GM18526 (cell line): ENCODE measurements around the gene ZMYND8.

Experiments
- POLR2A ChIP-seq: IDR thresholded peaks from 3 replicates; pipeline ENCODE4 v1.6.1; 2011; ENCODE audit not compliant: insufficient read length; ENCODE audit errors: extremely low read depth

Gene ZMYND8

DNA sequence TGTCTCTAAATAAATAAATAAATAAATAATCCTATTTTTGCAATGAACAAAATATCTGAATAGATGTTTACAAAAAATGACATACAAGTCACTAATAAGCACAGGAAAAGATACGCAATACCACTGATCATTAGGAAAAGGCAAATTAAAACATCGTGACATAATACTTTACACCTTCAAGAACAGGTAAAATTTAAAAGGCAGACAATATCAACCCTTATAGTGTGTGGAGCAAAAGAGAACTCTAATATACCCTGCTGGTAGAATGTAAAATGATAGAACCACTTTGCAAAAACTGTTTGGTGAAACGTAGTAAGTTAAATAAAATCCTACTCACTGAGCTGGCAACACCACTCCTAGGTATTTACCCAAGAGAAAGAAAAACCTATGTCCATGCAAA is 67.4 kb downstream of the ZMYND8 start:
- no peak for TF ChIP-seq POLR2A

DNA sequence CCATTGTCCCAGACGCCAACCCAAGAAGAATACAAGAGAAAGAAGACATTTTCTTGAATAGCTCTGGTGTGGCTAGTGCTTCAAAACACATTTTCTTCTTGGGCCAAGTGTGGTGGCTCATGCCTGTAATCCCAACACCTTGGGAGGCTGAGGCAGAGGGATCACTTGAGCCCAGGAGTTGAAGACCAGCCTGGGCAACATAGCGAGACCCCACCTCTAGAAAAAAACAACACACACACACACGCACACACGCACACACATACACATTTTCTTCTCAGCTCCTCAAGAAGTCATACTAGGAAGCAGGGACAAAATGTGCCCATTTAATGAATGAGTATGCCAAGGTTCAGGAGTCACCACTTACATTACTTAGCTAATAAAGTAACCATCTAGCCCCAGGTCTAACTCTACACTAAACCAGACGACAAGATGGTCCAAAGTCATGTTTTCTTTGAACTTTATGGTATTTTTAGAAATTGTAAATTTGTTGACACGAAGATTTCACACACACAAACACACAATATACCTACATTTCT is 68.8 kb downstream of the ZMYND8 start:
- TF ChIP-seq POLR2A = no peak

DNA sequence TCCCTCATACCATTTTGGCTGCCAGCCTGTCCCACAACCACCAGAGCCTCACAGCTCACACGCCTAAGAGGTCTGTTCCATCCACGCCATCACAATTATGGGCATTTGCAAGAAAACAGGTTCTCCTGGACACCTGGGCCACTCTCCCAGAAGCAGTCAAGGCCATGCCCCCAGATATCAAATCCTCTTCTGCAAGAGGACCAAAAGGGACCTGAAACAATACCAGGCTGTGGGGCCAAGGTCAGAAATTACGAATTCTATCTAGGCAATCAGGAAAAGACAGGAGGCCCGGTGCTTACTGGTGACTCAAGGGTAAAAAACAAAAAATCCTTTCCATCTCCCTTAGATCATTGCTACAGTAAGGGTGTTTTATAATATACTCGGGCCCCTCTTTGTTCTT is 69.8 kb downstream of the ZMYND8 start:
- TF ChIP-seq POLR2A = no peak

DNA sequence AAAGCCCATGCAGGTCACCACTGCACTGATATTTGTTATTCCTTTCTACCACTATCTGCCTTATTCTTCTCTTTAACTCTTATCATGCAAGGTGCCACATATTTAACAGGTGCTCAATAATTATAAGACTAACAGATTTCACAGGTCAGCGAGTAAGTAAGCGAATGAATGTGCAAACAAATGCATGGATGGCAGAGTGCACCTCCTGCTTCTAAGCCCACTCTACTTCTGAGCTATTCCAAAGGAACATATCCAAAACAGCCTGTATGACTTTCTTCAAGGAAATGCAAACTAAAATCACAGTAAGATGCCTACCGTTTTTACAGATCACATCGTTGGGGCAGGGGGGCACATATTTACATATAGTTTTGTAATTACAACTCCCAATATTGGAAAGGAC is 71.3 kb downstream of the ZMYND8 start:
- no peak for TF ChIP-seq POLR2A

DNA sequence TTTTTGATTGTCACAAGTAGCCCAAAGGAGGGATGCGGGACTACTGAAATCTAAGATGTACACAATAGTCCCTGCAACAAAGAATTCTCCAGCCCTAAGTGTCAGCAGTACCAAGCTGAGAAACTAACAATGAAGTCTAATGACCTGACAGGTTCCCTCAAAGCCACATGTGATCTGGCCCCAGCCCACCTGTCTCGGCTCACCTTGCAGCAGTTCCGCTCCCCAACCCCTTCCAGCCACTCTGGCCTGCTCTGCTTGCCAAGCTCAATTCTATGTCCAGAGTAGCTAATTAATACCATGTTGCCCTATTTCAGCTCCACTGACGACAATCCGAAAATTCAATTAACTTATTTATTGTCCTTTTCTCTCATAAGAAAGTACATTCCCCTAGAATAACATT is 72.1 kb downstream of the ZMYND8 start:
- no peak for TF ChIP-seq POLR2A

DNA sequence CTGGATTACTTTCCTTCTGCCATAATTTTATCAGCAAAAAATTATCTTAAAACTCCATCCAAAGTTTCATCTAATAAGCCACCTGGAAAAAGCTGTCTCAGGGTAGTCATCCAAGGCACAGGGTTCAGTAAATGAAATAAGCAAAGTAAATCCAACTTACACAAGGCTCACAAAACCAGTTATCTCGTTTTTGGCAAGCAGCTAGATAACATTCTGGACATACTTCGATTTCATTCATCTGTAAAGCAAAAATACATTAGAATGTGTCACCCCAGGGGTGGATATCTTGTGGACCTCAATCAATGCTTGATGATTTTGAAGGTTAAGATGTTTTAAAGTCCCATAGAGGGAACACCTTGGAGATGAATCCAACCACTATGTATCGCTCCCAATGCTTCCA is 73.1 kb downstream of the ZMYND8 start:
- TF ChIP-seq POLR2A = no peak

DNA sequence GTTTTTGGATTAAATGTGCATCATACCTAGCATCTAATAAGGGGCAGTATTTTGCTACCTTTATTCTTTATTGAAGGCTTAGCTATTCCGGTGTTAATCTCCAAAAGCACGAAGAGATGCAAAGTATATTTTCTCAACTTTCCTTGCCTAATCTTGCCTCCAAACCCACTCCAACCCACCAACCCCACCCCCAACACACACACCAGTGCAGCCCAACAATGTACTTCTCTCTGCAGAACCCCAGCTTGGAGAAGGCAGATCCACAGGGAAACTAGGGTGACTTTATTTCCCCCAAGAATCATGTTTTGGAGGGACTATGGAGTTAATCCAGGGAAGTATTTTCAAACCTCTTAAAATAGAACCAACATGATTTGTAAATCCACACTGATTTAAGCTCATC is 73.6 kb downstream of the ZMYND8 start:
- TF ChIP-seq POLR2A = no peak

DNA sequence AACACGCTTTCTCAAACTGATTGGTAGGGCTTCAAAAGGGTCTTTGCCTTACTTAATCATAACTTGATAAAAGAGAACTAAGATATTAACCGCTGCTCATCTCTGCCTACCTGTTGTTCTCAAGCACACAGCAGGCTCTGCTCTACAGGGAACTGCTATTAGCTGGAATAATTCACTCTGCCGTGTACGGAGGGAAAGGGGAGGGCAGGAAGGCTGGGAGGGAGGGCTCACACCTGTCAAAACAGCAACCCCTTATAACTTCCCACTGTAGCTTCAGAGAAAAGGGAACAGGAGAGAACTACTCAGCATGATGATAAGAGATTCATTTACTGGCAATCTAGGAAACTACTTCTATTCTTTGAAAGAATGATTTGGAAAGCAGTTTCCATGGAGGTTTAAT is 75.1 kb downstream of the ZMYND8 start:
- no peak for TF ChIP-seq POLR2A

DNA sequence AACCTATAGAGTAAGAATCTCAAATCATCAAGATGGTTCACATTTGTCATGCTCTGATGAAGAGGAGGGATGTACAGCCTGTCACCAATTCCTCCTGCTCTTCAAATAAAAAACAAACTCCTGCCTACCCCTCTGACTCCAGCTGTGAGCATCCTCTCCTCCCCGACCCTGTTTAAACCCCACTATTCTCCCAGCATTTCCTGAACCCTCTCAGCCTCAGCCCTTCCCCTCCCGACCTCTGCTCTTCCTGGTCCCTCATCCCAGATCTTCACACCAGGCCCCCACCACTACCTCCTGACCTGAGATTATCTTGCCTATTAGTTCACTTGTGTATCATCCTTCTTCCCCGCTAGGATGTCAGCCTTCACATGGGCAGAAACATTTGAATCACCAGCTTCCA is 75.8 kb downstream of the ZMYND8 start:
- no peak for TF ChIP-seq POLR2A

DNA sequence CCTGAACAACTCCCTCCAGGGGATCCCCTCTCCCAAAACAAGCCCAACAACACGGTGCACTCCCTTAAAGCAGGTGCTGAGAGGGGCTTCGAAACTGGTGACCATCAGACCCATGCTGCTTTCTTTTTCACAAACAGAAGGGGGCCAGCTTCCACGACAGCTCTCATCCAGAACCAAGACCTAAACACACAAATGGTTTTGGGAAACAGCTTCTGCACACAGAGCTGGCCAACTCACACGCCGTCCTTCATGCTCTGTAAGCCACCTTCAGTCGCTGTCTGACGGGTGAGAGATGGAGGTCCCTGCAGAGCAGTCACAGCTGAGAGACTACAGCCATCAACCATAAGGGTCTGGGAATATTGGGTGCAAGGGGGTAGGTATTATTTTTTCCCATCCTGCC is 76.3 kb downstream of the ZMYND8 start:
- TF ChIP-seq POLR2A = no peak

DNA sequence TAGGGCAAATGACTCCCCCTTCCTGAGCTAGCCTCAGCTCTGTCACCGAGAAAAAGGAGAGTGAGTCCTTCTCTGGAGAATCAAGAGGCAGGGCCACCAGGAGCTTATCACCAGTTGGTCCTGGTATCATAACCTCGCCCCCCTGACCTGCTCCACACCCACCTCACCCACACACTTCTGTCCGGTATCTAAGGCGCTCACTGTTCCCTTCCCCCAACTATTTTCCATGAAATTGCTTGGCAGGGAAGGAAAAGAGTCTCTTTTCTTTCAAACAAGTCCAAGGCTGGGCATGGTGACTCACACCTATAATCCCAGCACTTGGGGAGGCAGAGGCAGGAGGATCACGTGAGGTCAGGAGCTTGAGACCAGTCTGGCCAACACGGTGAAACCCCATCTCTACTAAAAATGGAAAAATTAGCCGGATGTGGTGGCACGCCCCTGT is 77.6 kb downstream of the ZMYND8 start:
- TF ChIP-seq POLR2A = no peak

DNA sequence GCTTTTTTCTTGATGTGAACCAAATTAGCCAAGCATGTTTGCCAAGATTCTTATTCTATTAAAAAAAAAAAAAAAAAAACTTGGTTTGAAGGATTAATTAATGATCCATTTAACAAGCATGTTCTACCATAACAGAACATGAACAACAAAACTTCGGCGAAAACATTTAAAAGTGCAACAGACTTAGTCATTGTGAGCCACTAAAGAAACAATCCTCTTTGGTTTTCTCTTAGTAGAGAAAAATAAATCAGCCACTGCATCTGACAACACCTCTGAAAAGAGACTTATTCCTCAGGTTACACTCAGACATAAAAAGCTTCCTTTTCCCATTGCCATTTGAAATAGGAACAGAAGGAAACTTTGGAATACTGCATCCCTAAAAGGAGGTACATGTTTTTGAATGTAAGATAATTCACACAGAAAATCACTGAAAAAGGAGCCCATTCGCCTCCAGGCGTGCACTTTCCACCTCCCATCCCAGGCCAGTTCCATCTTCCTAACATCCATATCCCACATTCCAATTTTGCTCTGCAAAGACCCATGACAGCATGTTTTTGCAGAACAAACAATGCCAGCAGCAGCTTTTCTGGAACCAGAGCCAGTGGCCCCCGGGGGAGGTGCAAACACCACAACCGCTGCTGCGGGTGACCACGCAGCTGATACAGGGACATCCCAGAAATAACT is 79.5 kb downstream of the ZMYND8 start:
- no peak for TF ChIP-seq POLR2A

DNA sequence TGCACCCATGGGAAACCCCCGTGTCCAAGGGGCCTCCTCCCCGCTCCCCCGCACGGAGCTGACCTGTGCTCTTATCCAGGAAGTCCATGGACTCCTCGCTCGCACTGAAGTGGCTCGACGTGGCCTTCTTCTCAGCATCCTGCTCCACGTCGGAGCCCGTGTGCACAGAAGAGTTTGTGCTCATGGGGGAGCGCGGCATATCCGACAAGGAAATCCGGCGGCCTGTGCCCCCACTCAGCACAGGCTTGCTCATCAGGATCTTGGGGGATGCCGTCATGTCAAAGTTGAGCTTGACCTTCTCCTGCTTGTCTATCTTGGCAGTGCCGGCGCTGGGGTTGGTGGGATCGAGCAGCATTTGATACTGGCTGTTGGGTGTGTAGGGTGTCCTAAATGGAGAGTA is 80.2 kb downstream of the ZMYND8 start:
- TF ChIP-seq POLR2A = no peak

DNA sequence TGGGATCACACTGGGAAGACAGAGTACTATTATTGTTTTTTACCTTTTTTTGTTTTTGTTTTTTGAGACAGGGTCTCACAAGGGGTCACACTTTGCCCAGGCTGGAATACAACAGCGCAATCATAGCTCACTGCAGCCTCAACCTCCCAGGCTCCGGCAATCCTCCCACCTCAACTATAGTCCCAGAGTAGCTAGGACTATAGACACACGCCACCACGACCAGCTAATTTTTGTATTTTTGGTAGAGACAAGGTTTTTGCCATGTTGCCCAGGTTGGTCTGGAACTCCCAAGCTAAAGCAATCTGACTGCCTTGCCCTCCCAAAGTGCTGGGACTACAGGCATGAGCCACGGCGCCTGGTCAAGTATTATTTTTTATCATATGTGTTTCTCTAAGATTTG is 81.0 kb downstream of the ZMYND8 start:
- TF ChIP-seq POLR2A = no peak

DNA sequence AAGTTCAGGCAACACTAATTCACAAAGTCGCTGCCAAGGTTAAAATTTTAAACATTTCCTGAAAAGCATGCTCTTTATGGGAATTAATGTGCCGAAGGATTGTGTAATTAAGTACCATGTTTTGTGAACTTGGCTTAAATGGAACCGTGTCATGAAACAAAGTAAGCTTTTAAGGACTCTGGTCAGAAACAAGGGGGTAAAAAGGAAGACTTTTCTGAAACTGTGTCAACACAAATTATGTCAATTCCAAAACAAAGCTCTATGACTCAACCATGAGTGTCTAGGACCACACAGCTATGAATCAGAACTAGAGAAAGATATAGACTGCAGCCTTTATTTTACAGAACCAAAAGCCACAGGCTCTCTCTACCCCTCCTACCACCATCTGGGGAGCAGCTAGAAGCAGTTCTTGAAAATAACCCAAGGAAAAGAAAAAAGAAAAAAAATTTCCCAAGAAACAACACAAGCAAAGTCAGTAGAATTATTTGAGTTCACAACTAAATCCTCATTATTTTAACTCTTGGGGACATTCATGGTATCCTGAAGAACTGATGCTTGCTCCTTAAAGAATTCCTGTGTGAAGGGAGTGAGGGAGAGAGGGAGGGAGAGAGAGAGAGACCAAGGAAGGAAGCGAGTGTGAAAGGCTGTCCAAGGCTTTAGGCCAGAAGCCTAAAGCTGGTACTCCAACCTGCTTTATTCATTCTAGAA is 81.9 kb downstream of the ZMYND8 start:
- no peak for TF ChIP-seq POLR2A

DNA sequence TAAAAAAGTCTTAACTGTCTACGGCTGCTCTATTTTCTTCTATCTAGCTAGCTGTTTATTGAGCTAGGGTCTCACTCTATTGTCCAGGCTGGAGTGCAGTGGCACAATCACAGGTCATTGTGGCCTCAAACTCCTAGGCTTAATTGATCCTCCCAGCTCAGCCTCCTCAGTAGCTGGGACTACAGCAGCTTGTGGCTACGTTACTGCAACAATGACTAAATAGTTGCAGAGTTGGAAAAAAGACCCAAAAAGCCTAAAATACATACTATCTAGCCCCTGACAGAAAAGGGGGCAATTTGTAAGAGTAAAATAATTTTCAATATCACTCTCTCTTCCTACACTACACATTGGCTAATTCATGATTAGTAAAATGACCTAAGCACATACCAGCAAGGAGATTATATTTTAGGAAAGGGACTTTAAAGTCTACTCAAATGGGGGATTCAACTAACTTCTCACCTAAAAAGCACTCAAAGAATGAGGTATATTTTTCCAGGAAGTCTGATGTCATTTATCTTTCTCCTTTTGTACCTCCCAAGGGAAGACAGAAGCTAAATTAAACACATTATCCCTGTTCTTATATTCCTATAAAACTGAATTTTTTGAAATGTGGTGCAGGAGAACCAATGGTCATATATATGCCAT is 82.8 kb downstream of the ZMYND8 start:
- TF ChIP-seq POLR2A = no peak
